NB4 (cell line): Measurements from ENCODE around the gene TPMT.

Source experiments
- MYC ChIP-seq: IDR thresholded peaks from 2 replicates; pipeline ENCODE4 v1.6.1; 2011; ENCODE audit warnings: low read depth, low read length
- POLR2A ChIP-seq: IDR thresholded peaks from 2 replicates; pipeline ENCODE4 v1.6.1; 2011; ENCODE audit warnings: mild to moderate bottlenecking; ENCODE audit not compliant: insufficient read length; ENCODE audit errors: extremely low read depth
- TF ChIP-seq, protein P1 (sequence below): IDR thresholded peaks from one replicate; pipeline ENCODE4 v1.5.1; 2012; ENCODE audit warnings: low read depth, low read length
- TF ChIP-seq, protein P2 (sequence below): IDR thresholded peaks from 2 replicates; pipeline ENCODE4 v1.6.1; 2011; ENCODE audit warnings: low read depth, low read length

DNA sequence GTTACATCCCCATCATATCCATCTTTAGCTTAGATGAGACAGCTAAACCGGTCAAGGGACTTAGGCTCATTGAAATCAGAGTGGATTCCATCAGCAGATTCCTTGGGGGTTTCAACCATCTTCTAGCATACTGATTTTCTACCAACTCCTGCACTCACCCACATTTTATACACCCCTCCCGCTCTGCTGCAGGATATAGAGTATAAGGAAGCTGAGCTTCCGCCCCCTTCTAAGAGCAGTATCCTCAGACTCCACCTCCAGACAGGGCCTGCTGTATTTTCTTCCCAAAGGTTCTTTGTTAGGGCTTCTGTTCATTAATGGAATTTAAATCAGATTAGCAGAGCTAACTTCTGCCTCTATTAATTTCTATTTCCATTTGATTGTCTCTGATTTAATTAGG, 22.5 kb downstream of the TPMT start:
- TF ChIP-seq POLR2A (no peak), MYC (no peak)
- TF ChIP-seq, protein P1, sequence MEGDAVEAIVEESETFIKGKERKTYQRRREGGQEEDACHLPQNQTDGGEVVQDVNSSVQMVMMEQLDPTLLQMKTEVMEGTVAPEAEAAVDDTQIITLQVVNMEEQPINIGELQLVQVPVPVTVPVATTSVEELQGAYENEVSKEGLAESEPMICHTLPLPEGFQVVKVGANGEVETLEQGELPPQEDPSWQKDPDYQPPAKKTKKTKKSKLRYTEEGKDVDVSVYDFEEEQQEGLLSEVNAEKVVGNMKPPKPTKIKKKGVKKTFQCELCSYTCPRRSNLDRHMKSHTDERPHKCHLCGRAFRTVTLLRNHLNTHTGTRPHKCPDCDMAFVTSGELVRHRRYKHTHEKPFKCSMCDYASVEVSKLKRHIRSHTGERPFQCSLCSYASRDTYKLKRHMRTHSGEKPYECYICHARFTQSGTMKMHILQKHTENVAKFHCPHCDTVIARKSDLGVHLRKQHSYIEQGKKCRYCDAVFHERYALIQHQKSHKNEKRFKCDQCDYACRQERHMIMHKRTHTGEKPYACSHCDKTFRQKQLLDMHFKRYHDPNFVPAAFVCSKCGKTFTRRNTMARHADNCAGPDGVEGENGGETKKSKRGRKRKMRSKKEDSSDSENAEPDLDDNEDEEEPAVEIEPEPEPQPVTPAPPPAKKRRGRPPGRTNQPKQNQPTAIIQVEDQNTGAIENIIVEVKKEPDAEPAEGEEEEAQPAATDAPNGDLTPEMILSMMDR: no peak
- TF ChIP-seq, protein P2, sequence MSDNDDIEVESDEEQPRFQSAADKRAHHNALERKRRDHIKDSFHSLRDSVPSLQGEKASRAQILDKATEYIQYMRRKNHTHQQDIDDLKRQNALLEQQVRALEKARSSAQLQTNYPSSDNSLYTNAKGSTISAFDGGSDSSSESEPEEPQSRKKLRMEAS: no peak
